Fibroblast of villous mesenchyme (primary cell): ENCODE data around the gene PIK3CG. TPM values are rescaled to one million over a fixed set of nuclear protein-coding genes. Genes with fewer than 3 reads are reported as not detected.

Experiments
- DNase-seq: peaks from one replicate; pipeline ENCODE4 v3.0.0-alpha.2; 2010; ENCODE audit warnings: low read depth
- H3K4me3 ChIP-seq: 2 replicates; pipeline ENCODE4 v1.5.1; 2011; ENCODE audit warnings: low read depth, mild to moderate bottlenecking, low read length
- CTCF ChIP-seq: IDR thresholded peaks from 2 replicates; pipeline ENCODE4 v1.5.1; 2012; ENCODE audit warnings: low read depth, mild to moderate bottlenecking, low read length; ENCODE audit not compliant: insufficient read depth
- total RNA-seq: library from RNA; depleted of rRNA; stranded (reverse); fragments of >200 nt; gene quantifications from 2 replicates; pipeline ENCODE4 v1.2.3, GENCODE V29; 2012

The PIK3CG gene
- total RNA-seq, 1 donor, result 0.43 TPM

GRCh38 chr7:106874076-106874475 lies 9.0 kb downstream of the PIK3CG start:
- no peak overlapping the region for H3K4me3 ChIP-seq
- no peak for TF ChIP-seq CTCF
- DNase-seq, result no peak

GRCh38 chr7:106875508-106875907 lies 10.4 kb downstream of the PIK3CG start:
- DNase-seq, result no peak
- no peak overlapping the region for H3K4me3 ChIP-seq
- TF ChIP-seq CTCF, result no peak

GRCh38 chr7:106878748-106879439 lies 13.8 kb downstream of the PIK3CG start:
- no peak for DNase-seq
- no peak overlapping the region for H3K4me3 ChIP-seq
- no peak for TF ChIP-seq CTCF

GRCh38 chr7:106881984-106882383 lies 16.9 kb downstream of the PIK3CG start:
- H3K4me3 ChIP-seq, result no peak overlapping the region
- no peak for DNase-seq
- TF ChIP-seq CTCF, result no peak

GRCh38 chr7:106883456-106884026 lies 18.5 kb downstream of the PIK3CG start:
- DNase-seq, result no peak
- H3K4me3 ChIP-seq, result no peak overlapping the region
- TF ChIP-seq CTCF, result no peak

GRCh38 chr7:106885652-106886051 lies 20.6 kb downstream of the PIK3CG start:
- no peak for TF ChIP-seq CTCF
- DNase-seq, result no peak
- no peak overlapping the region for H3K4me3 ChIP-seq

- peak; percentile 61 for DNase-seq
- TF ChIP-seq CTCF, result no peak
- H3K4me3 ChIP-seq, result no peak overlapping the region
Measured at GRCh38 chr7:106887421-106887820, 22.3 kb downstream of the PIK3CG start.
